ENCODE data around the gene MLC1.

Gene MLC1

GRCh38 chr22:50081426-50082196 is 3.6 kb downstream of the MLC1 start:
- Histone ChIP-seq H3K4me3 (ENCODE audit: low read depth in 1 of 5, low read length in 5 of 5) (no peak overlapping the region), H3K4me1 (ENCODE audit: control insufficient read depth in 5 of 5, insufficient read depth in 5 of 5, low read length in 5 of 5) (peaks cover 2 to 29% (median 7%) of the 10 kb centered on the region in 5 donors), H3K27me3 (ENCODE audit: control insufficient read depth in 5 of 5, insufficient read depth in 4 of 5, low read length in 5 of 5) (peaks cover 2 to 13% (median 11%) of the 10 kb centered on the region in 5 donors), H3K27ac (ENCODE audit: low read depth, low read length) (no peak overlapping the region), H3K9me3 (ENCODE audit: control insufficient read depth in 5 of 5, low read length in 5 of 5) (peaks cover 0 to under 1% (median 0%) of the 10 kb centered on the region in 5 donors), H3K36me3 (ENCODE audit: control insufficient read depth in 5 of 5, insufficient read depth in 5 of 5, low read length in 5 of 5) (no peaks in the 10 kb centered on the region), H3K9ac (ENCODE audit: low read length in 5 of 5) (no peak overlapping the region)

- no peaks in the 10 kb centered on the region for H3K36me3 ChIP-seq (ENCODE audit: control insufficient read depth in 5 of 5, insufficient read depth in 5 of 5, low read length in 5 of 5)
Observed at GRCh38 chr22:50080077-50080465, 5.2 kb downstream of the MLC1 start.

GRCh38 chr22:50078761-50079160 is 6.5 kb downstream of the MLC1 start:
- Histone ChIP-seq H3K4me1 (ENCODE audit: control insufficient read depth in 5 of 5, insufficient read depth in 5 of 5, low read length in 5 of 5) (peaks cover 2 to 26% (median 7%) of the 10 kb centered on the region in 5 donors), H3K27me3 (ENCODE audit: control insufficient read depth in 5 of 5, insufficient read depth in 4 of 5, low read length in 5 of 5) (peaks cover 2 to 10% (median 5%) of the 10 kb centered on the region in 5 donors), H3K9me3 (ENCODE audit: control insufficient read depth in 5 of 5, low read length in 5 of 5) (no peaks in the 10 kb centered on the region), H3K27ac (ENCODE audit: low read depth, low read length) (no peak overlapping the region), H3K9ac (ENCODE audit: low read length in 5 of 5) (no peak overlapping the region), H3K4me3 (ENCODE audit: low read depth in 1 of 5, low read length in 5 of 5) (no peak overlapping the region), H3K36me3 (ENCODE audit: control insufficient read depth in 5 of 5, insufficient read depth in 5 of 5, low read length in 5 of 5) (no peaks in the 10 kb centered on the region)

More at GRCh38 chr22:50080077-50080465, 5.2 kb downstream of the MLC1 start:
- peaks cover 2 to 13% (median 9%) of the 10 kb centered on the region in 5 donors for H3K27me3 ChIP-seq (ENCODE audit: control insufficient read depth in 5 of 5, insufficient read depth in 4 of 5, low read length in 5 of 5)
- H3K27ac ChIP-seq (ENCODE audit: low read depth, low read length): no peak overlapping the region
- H3K4me3 ChIP-seq (ENCODE audit: low read depth in 1 of 5, low read length in 5 of 5): no peak overlapping the region
- H3K9me3 ChIP-seq (ENCODE audit: control insufficient read depth in 5 of 5, low read length in 5 of 5): no peaks in the 10 kb centered on the region
- H3K9ac ChIP-seq (ENCODE audit: low read length in 5 of 5): no peak overlapping the region
- peaks cover 2 to 29% (median 7%) of the 10 kb centered on the region in 5 donors for H3K4me1 ChIP-seq (ENCODE audit: control insufficient read depth in 5 of 5, insufficient read depth in 5 of 5, low read length in 5 of 5)

- H3K27me3 ChIP-seq (ENCODE audit: control insufficient read depth in 5 of 5, insufficient read depth in 4 of 5, low read length in 5 of 5): peaks cover 0 to 9% (median 3%) of the 10 kb centered on the region in 5 donors
- H3K4me1 ChIP-seq (ENCODE audit: control insufficient read depth in 5 of 5, insufficient read depth in 5 of 5, low read length in 5 of 5): peaks cover 2 to 21% (median 6%) of the 10 kb centered on the region in 5 donors
- no peak overlapping the region for H3K27ac ChIP-seq (ENCODE audit: low read depth, low read length)
- H3K36me3 ChIP-seq (ENCODE audit: control insufficient read depth in 5 of 5, insufficient read depth in 5 of 5, low read length in 5 of 5): no peaks in the 10 kb centered on the region
- H3K9ac ChIP-seq (ENCODE audit: low read length in 5 of 5): no peak overlapping the region
- no peaks in the 10 kb centered on the region for H3K9me3 ChIP-seq (ENCODE audit: control insufficient read depth in 5 of 5, low read length in 5 of 5)
- H3K4me3 ChIP-seq (ENCODE audit: low read depth in 1 of 5, low read length in 5 of 5): no peak overlapping the region
Observed at GRCh38 chr22:50078246-50078645, 7.0 kb downstream of the MLC1 start.

- no peak overlapping the region for H3K4me3 ChIP-seq (ENCODE audit: low read depth in 1 of 5, low read length in 5 of 5)
- H3K36me3 ChIP-seq (ENCODE audit: control insufficient read depth in 5 of 5, insufficient read depth in 5 of 5, low read length in 5 of 5): no peaks in the 10 kb centered on the region
- no peak overlapping the region for H3K9ac ChIP-seq (ENCODE audit: low read length in 5 of 5)
- H3K27me3 ChIP-seq (ENCODE audit: control insufficient read depth in 5 of 5, insufficient read depth in 4 of 5, low read length in 5 of 5): peaks cover 0 to 11% (median 3%) of the 10 kb centered on the region in 5 donors
- no peaks in the 10 kb centered on the region for H3K9me3 ChIP-seq (ENCODE audit: control insufficient read depth in 5 of 5, low read length in 5 of 5)
- peaks cover 0 to 7% (median 3%) of the 10 kb centered on the region in 5 donors for H3K4me1 ChIP-seq (ENCODE audit: control insufficient read depth in 5 of 5, insufficient read depth in 5 of 5, low read length in 5 of 5)
- no peak overlapping the region for H3K27ac ChIP-seq (ENCODE audit: low read depth, low read length)
Observed at GRCh38 chr22:50076646-50077535, 8.3 kb downstream of the MLC1 start.

- Histone ChIP-seq H3K27me3 (ENCODE audit: control insufficient read depth in 5 of 5, insufficient read depth in 4 of 5, low read length in 5 of 5) (peaks cover 0 to 13% (median 5%) of the 10 kb centered on the region in 5 donors), H3K9ac (ENCODE audit: low read length in 5 of 5) (no peak overlapping the region), H3K36me3 (ENCODE audit: control insufficient read depth in 5 of 5, insufficient read depth in 5 of 5, low read length in 5 of 5) (no peaks in the 10 kb centered on the region), H3K27ac (ENCODE audit: low read depth, low read length) (no peak overlapping the region), H3K4me1 (ENCODE audit: control insufficient read depth in 5 of 5, insufficient read depth in 5 of 5, low read length in 5 of 5) (no peaks in the 10 kb centered on the region), H3K9me3 (ENCODE audit: control insufficient read depth in 5 of 5, low read length in 5 of 5) (no peaks in the 10 kb centered on the region), H3K4me3 (ENCODE audit: low read depth in 1 of 5, low read length in 5 of 5) (no peak overlapping the region)
Observed at GRCh38 chr22:50074551-50075530, 10.4 kb downstream of the MLC1 start.

- H3K9ac ChIP-seq (ENCODE audit: low read length in 5 of 5): no peak overlapping the region
- no peaks in the 10 kb centered on the region for H3K4me1 ChIP-seq (ENCODE audit: control insufficient read depth in 5 of 5, insufficient read depth in 5 of 5, low read length in 5 of 5)
- no peaks in the 10 kb centered on the region for H3K36me3 ChIP-seq (ENCODE audit: control insufficient read depth in 5 of 5, insufficient read depth in 5 of 5, low read length in 5 of 5)
- no peak overlapping the region for H3K27ac ChIP-seq (ENCODE audit: low read depth, low read length)
- no peaks in the 10 kb centered on the region for H3K9me3 ChIP-seq (ENCODE audit: control insufficient read depth in 5 of 5, low read length in 5 of 5)
- no peak overlapping the region for H3K4me3 ChIP-seq (ENCODE audit: low read depth in 1 of 5, low read length in 5 of 5)
- H3K27me3 ChIP-seq (ENCODE audit: control insufficient read depth in 5 of 5, insufficient read depth in 4 of 5, low read length in 5 of 5): peaks cover 0 to 13% (median 5%) of the 10 kb centered on the region in 5 donors
Observed at GRCh38 chr22:50074056-50074455, 11.2 kb downstream of the MLC1 start.

- Histone ChIP-seq H3K27me3 (ENCODE audit: control insufficient read depth in 5 of 5, insufficient read depth in 4 of 5, low read length in 5 of 5) (peaks cover 0 to 16% (median 5%) of the 10 kb centered on the region in 5 donors), H3K36me3 (ENCODE audit: control insufficient read depth in 5 of 5, insufficient read depth in 5 of 5, low read length in 5 of 5) (no peaks in the 10 kb centered on the region)
Observed at GRCh38 chr22:50072714-50073538, 12.3 kb downstream of the MLC1 start.

GRCh38 chr22:50072167-50072555 is 13.1 kb downstream of the MLC1 start:
- Histone ChIP-seq H3K27ac (ENCODE audit: low read depth, low read length) (no peak overlapping the region), H3K36me3 (ENCODE audit: control insufficient read depth in 5 of 5, insufficient read depth in 5 of 5, low read length in 5 of 5) (no peaks in the 10 kb centered on the region)

More at GRCh38 chr22:50072714-50073538, 12.3 kb downstream of the MLC1 start:
- Histone ChIP-seq H3K9ac (ENCODE audit: low read length in 5 of 5) (no peak overlapping the region), H3K27ac (ENCODE audit: low read depth, low read length) (no peak overlapping the region), H3K4me3 (ENCODE audit: low read depth in 1 of 5, low read length in 5 of 5) (no peak overlapping the region), H3K9me3 (ENCODE audit: control insufficient read depth in 5 of 5, low read length in 5 of 5) (no peaks in the 10 kb centered on the region), H3K4me1 (ENCODE audit: control insufficient read depth in 5 of 5, insufficient read depth in 5 of 5, low read length in 5 of 5) (no peaks in the 10 kb centered on the region)

More at GRCh38 chr22:50072167-50072555, 13.1 kb downstream of the MLC1 start:
- Histone ChIP-seq H3K27me3 (ENCODE audit: control insufficient read depth in 5 of 5, insufficient read depth in 4 of 5, low read length in 5 of 5) (peaks cover 0 to 18% (median 5%) of the 10 kb centered on the region in 5 donors), H3K9me3 (ENCODE audit: control insufficient read depth in 5 of 5, low read length in 5 of 5) (no peaks in the 10 kb centered on the region), H3K4me1 (ENCODE audit: control insufficient read depth in 5 of 5, insufficient read depth in 5 of 5, low read length in 5 of 5) (no peaks in the 10 kb centered on the region), H3K9ac (ENCODE audit: low read length in 5 of 5) (no peak overlapping the region), H3K4me3 (ENCODE audit: low read depth in 1 of 5, low read length in 5 of 5) (no peak overlapping the region)
